GM21360 (cell line): ENCODE results near the gene TNFRSF11A.
A peak's percentile ranks its signal among the peaks of the same experiment; 100 is the strongest.

ENCODE experiments used
- ATAC-seq: cut with Tn5 transposase; IDR thresholded peaks from one replicate; pipeline ENCODE4 v1.9.1; 2021; ENCODE audit warnings: mild to moderate bottlenecking, moderate library complexity; ENCODE audit not compliant: unreplicated experiment

Gene TNFRSF11A

GRCh38 chr18:62407660-62408059 is 82.5 kb downstream of the TNFRSF11A start:
- ATAC-seq, result no peak

DNA sequence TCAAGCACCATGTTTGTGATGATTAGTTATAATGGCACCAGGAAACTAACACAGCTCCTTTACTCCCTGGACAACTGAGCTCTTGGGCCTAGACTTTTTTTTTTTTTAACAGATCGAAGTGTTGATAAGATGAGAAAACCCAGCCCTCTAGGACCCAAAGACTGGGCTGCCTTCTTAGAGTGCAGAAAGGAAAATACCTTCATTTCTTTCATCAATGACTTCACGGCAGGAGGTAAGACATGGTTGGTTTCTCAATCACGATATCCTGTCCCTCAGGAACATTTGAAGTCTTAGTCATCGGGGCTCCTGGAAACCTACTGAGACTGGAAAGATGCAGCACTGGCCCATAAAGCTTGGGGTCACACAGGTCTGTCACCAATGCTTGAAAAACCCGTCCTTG is 84.7 kb downstream of the TNFRSF11A start:
- no peak for ATAC-seq

DNA sequence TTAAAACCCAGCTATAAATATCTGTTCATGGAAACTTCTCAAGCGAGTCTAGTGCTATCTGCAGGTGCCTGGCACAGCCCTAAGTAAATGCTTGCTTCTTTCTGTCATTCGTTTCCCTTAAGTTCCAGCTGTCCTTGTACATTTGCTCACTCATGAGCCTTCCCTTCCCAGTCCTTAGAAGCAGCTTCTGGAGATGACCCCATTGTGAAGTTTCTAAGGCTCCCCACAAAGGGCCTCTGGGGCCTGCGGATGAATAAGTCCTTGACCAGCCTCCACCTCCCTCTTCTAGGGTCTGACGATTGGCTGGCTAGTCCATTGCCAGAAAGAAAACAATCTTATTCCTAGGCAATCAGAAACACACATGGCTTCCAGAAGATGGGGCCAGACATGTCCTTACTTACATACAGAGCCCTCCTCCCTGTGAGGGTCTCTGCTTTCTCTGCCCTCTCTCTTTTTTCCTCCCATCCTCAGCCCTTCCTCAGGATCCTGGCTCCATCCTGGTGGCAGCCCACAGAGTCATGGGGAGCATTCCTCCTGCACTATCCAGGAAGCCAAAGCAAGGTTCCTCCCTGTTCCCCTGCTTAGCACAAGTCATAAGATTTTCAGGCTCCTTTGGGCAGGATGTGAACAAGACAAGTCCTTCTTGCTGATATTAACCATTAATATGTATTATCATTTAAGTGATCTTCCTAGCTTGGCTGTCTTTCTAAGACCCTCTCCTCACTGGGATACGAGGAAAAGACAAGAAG is 87.3 kb downstream of the TNFRSF11A start:
- no peak for ATAC-seq

DNA sequence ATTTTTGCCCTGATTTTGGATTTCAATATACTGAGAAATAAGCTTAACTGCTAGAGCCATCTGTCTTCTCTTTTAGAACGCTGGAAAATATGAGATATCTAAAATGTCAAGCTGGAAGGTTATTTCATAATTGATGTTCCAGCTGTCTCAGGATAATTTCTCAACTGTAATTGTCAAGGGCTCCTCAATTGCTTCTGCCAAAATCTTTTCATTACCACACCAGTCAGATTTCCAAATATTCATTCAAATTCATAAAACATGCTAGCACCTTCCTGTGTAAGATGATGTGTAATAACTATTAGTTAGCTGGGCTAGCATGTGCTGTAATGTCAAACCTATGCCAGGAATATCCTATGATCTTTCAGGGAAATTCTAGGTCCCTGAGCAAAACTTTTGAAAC is 88.1 kb downstream of the TNFRSF11A start:
- ATAC-seq, result no peak

DNA sequence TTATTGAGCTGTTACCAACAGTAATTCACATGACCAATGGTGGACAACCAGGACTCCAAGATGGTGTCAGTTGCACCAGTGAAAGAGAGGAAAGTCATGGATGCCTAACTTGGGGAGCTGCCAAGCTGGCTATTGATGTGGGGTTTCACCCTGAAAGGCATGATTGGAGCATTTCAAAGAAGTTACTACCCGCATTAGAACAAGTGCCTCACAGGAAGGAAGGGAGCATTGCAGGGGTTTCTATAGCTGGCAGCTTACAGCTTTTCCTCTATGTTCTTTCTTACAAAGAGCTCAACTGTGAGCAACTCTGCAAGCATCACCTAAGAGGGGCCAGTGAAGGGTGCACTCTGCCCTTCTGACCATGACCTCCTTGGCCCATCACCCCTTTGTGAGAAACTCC is 93.1 kb downstream of the TNFRSF11A start:
- no peak for ATAC-seq

DNA sequence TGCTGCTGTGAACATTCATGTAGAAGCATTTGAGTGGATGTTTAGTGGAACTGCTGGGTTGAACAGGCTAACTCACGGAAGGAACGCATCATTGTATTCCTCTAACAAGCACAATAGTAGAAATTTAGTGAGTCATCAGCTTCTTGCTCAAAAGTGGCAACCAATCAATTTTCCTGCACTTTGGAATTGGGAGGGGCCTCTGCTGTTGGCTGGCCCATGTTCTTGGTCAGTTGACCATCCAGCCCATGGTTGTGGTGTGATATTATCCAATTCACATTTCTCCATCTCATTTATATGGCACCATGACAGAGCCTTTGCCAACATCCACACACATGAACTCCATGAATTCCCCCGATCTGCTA is 95.0 kb downstream of the TNFRSF11A start:
- ATAC-seq, result no peak

DNA sequence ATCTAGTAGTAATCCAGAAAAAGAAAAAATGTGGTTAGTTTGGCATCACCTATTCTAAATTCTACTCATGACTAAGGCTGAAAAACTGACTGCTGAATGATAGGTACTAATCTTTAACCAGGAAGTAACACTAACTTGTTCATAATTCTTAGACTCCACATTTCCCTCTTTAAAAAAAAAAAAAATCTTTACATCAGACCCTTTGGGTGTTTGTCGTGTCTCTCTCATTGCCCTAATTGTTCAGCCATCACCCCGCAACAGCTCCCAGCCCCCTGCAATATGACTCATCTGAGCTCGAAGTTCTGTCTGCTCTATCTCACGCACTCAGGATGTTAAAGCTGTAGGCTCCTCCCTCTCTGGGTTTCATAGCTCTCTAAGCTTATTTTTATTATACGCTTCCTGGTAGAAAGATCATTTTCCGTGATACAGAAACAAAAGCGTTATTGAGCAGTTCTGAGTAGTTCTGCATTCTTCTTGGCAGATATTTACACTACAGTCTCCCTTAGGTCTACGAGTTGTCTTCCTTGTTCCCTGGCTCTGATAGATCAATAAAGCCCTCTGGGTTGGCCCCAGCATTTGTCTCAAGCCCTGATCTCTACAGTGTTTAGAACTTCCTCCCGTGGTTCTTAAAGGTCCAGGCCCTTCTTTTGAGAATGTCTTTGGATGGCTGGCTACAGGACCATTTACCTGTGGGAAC is 95.6 kb downstream of the TNFRSF11A start:
- ATAC-seq, result peak; percentile 70

DNA sequence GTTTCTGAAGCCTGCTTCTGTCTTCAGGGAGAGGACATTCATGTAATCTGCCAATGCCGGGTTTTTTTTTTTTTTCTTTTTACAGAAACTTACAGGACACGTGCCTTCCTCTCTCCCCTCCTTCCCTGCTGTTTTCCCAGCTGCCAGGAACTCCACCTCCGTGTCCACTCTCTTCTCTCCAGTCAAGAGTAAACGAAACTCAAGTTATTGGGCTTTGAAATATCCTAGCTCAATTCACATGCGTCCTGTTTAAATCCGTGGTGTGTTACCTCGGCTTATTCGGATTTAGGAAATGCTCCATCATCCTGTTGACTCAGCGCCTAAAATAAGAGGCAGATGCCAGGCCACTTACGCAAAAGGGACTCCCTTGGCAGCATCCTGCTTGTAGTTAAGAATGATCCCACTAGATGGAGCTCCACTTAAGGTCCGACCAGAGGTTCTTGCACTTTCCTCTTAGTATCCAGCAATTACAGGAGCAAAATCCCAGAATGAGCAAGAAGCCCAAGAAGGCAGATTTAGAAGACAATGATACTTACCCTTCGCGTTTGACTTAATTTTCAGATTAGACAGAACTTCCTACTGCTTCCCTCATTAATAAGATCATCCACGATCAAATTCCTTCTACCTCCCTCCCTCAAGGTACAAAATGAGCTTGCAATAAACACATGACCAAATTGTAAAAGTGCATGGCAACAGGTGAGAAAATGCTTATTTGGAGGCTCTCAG is 100.5 kb downstream of the TNFRSF11A start:
- ATAC-seq, result no peak

GRCh38 chr18:62426191-62426488 is 101.0 kb downstream of the TNFRSF11A start:
- ATAC-seq, result no peak

- no peak for ATAC-seq
Observed at GRCh38 chr18:62432176-62432575, 107.1 kb downstream of the TNFRSF11A start.

DNA sequence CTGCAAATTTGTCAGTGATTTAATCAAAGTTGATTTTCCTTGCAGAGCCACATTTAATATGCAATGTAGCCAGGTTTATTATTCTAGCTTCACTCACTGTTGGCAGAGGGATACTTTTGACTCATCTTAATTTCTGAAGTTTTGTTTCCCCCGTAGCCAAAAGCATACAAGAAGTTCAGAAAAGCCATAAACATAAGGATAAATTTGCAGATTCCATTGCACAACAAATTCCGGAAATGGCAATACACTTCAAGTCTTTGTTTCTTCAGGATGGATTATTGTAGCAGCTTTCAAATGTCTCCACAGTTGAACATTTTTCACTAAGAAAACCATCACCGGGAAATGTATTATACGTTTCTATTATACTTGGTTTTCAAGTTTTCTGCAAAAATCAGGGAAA is 109.7 kb downstream of the TNFRSF11A start:
- no peak for ATAC-seq

DNA sequence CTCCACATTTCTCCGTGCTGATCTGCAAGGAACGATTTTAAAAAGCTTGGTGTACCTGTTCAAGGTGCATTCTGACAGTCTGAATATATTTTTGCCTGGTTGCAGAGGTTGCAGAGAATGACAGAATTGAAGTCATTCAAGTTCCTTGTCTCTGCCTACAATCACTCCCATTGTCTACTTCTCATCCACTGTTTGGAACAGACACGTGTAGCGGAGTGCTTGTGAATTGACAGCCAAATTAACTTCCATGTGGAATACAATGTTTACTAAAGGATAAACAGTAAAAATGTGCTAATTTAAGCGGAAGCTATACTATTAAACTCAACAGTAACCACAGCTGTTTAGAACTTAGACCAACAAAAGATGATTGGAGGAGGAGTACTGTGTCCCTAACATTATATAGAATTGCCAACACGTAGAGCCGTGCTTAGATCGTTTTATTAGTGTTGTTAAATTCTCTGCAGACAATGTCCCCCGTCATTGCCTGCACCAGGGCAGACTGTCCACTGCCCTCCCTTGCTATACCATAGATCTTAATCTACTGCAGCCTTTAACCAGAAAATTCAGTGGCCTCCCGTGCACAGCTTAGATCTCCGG is 110.4 kb downstream of the TNFRSF11A start:
- ATAC-seq, result no peak

DNA sequence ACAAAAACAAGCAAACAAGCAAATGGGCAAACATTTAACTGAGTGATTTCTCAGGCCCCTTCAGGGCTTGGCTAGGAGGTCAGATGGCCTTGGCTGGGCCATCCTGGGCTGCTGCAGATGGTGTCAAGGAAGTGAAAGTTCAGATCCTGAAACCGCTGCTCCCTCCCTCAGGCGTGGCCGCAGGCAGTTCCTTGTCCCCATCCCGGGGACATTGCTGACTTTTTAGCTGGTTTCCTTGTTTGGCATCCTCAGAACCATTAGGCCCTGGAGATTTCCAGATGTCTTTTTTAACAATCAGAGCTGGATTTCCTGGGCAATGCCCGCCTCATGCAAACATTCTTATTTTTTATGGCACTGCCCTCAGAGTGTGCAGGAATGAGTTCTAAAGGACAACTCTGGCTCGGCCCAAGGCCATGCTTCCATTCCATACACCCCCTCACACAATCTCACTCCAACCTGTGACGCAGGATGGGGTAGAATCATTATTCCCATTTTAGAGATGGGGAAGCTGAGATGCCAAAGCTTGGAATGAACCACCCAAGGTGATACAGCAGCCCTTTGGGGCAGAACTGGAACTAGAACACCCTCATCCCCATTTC is 111.6 kb downstream of the TNFRSF11A start:
- no peak for ATAC-seq

DNA sequence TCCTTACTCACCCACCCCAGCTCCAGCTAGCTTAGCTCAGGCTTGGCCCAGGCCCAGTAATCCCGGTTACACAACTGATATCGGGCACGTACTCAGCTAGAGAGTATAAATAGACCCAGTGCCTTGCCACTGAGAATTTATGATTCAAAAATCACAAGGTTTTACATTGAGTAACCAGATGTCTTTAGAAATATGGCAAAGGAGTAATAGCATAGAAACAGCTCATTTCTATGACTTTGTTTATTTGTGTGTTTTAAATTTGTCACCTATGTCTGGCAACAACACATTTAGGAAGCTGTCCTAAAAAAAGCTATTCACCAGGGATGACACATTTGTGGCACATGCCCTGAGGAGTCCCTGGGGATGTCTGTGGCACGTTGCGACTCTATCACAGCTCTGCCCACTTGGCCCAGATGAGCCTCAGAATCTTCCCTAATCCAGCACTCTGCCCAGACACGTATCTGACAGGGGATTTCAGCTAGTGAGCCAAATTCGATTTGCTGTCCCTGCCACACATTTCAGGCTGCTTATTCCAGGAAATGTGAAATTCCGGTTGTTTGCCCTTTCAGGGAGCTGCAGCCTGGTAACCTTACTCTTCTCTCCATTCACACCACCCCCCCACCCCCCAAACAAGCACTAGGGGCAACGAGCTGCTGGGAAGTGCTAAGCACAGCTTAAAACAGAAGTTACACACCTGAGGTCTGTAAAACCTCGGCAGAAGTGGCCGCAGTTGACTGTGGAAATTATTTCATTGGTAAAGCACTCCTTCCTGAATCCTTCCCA is 112.3 kb downstream of the TNFRSF11A start:
- ATAC-seq, result no peak

DNA sequence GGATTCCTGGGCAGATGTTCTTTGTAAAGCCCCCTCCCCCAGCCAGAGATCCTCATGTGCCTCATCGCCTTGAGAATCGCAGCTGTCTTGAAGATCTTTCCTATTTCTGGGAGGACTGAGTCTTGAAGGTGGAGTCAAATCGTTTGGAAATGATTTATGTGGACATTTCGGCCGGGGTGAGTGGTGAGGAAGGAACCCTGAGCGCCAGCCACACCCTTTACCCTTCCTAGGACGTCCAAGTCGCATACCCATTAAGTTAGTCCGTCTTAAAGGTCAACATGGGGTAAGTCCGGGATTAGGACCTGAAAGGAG is 112.9 kb downstream of the TNFRSF11A start:
- no peak for ATAC-seq

DNA sequence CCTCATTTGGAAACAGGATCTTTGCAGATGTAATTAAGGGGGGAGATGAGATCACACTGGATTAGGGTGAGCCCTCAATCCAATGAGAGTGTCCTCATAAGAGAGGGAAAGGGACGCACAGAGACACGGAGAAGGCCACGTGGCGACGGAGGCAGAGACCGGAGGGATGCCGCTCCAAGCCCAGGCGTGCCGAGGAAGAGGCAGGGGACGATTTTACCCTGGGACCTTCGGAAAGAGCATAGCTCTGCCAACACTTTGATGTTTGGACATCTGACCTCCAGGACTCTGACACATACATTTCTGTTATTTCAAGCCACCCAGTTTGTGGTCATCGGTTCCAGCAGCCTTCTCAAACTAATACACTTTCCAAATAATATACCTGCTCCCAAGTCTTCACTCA is 113.3 kb downstream of the TNFRSF11A start:
- no peak for ATAC-seq

DNA sequence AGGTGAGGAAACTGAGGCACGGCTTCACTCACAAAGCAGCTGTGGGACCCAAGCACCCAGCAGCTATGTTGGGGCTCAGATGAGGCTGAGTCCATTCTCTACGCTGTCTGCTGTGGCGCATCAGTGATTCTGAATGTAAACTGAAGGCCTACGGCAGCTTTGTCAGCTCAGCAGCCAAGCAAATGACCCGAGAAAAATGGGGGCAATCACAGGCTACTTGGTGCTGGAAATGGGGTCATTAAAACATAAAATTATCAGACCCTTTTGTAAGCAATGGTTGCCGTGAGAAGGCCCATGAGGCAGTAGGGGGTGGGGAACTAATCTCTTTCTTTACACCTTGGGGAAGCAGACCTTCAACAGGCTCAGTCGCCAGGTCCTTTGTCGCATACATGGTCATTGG is 113.8 kb downstream of the TNFRSF11A start:
- no peak for ATAC-seq
